GM19193 (cell line): ENCODE measurements around the gene EZR.

ENCODE experiments used
- POLR2A ChIP-seq: IDR thresholded peaks from 4 replicates; pipeline ENCODE4 v1.6.1; 2011; ENCODE audit not compliant: insufficient read depth, insufficient read length; ENCODE audit errors: extremely low read depth

EZR gene

DNA sequence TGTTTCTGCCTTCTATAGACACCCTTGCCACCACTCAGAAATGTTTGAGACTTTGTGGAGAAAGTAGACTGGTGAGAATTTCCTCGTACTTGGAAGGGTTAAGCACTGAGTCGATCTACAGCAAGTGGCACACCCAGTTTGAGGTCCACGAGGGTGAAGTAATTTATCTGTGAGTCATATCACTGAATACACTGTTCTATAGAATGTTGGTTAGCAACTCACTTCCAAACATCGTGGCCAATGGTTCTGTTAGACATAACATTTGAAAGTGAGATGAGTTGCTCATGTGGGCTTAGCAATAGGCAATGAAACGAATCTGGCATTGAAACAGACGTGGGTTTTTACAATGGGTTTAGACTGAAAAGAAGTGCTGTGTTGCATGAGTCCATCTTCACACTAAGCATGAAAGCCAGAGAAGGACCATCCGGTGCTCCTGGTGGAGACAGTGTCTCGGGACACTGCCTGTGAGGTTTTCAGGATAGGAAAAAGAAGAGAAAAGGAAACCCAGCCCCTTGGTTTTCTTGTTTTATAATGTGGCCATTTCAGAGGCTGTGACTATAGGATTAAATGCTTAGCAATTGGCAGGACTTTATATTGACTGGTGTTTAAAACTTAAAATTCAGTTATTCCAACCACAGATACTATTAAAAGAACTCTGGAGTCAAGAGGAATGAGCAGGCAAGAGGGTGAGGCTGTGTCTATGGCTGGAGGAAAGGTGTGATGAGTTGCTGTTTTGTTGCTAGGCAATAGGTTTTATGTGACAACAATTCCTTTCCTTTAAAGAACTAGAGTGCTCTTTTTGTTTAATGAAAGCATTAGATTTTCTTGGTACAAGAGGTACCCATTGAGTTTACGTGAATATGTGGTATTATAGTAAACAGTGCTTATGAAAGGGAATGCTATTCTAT is 31.0 kb upstream of the EZR start:
- TF ChIP-seq POLR2A: no peak

DNA sequence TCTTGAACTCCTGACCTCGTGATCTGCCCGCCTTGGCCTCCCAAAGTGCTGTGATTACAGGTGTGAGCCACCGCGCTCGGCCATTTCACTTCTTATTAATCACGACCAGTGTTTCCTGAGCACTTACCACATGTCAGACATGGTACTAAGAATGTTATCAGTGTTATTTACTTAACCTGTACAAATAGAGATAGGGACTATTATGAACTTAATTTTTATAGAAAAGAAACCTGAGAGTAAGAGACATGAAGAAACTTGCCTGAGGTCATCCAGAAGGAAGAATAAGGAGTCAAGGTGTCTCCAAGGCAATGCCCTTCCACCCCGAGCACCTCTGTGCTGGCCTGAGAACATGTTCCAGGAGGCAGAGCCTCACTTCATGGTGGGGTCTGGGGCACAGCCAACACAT is 29.3 kb upstream of the EZR start:
- no peak for TF ChIP-seq POLR2A

DNA sequence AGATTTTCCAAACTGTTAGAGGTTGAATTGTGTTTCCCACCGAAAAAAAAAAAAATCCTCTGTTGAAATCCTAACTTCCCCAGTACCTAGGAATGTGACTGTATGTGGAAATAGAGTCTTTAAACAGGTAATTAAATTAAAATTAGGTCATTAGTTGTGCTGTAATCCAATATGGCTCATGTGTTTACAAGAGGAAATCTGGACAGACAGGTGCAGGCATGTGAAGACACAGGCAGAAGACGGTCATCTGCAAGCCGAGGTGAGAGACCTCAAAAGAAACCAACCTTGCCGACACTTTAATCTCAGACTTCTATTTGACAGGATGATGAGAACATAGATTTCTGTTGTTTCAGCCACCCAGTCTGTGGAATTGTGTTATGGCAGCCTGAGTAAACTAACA is 28.6 kb upstream of the EZR start:
- no peak for TF ChIP-seq POLR2A

DNA sequence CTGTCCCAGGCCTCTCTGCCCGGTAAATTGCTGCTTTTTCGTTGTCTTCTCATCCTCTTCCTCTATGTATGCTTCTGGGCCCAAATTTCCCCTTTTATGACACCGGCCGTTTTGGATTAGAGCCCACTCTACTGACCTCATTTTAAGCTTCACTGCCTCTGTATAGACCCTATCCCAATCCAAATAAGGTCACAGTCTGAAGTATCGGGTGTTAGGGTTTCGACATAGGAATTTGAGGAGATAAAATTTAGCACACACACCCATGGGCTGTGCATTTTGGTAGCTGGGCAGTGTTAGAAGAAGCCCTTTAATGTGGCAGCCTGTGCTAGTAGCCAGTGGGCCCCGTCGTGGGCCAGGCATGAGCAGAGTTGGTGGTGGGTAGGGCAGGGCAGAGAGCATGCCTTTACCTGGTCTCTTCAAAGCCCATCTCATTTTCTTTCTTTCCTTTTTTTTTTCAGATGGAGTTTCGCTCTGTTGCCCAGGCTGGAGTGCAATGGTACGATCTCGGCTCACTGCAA is 27.9 kb upstream of the EZR start:
- TF ChIP-seq POLR2A: no peak

DNA sequence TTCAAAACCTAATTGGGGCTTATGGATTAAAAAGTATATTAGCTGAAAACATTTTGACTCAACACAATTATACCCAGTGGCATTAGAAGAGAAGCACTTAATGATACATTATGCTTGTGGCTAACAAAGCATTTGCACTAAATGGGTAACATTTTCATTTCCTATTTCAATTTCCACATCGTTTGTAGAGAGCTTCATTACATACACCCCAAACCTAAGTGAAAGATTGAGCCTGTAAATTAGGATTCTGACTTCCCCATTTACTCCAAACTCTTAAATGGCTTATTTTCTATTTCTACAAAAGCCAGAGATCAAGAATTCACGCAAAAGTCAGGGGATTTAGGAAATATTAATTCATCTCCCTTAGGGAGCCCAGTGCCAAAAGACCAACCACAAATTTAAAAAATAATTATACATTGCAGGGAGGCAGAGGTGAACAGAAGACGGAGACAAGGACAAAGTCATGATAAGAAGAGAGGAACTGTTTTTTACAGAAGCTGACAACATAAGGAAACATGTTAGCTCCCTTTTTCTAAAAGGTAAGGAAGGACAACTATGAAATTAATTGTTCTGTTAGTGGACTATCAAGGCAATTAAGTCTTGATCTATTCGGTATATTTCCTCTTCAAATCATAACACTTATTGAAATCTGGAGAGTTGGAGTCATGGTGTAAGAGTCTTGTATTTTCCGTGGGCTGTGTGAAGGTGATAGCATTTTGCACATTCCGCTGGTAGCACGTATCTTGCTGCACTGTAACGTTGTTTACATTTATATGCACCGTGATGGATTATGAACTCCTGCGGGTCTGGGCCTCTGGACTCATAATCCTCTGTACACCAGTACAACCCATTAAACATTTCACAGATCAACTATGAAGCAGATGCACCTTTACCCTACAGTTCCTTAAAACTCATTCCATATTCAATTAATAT is 24.8 kb upstream of the EZR start:
- TF ChIP-seq POLR2A: no peak

DNA sequence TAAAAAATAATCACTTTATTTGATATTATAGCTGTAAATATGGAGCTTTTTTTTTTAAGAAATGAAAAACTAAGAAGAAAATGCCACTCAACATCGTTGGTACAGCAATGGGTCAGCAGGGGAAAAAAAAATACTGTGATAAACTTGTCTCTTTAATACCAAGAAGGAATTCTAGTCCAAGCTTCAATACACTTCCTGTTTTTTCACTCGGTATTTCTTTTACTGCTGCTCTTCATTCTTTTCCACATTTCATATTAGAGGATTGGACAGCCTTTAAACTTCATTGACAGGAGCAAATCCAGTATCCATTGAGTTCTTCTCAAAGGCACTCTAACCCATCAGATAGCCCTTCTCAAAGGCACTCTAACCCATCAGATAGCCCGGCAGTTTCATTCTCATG is 22.2 kb upstream of the EZR start:
- TF ChIP-seq POLR2A: no peak

DNA sequence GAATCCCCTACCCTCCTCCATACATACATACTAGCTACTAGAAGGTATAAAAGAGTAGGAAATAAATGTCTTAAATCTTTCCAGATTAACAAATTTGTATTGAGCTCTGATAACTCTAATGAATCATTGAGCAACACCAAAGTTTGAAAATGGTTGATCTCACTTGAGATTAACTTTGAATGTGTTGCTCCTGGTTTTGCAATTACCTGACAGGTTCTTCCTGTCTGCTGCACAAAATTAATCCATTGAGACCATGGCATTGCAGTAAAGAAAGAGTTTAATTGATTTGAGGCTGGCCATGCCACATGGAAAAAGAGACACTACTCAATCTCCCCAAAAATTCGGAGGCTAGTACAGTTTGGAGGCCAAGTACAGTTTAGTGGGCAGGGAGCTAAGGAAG is 21.3 kb upstream of the EZR start:
- TF ChIP-seq POLR2A: no peak

DNA sequence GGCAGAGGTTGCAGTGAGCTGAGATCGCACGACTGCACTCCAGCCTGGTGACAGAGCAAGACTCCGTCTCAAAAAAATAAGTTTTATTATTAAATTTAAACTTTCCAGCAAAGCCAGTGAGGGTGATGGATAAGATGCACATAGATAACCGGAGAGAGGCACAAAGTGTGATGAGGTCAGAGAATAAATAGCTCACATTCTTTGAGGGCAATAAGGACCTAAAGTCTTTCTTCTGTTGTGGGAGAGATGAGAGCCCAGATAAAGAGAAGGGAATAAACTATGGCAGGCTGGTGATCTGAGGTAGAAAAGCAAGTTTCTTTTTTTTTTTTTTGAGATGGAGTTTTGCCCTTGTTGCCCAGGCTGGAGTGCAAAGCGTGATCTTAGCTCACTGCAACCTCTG is 20.6 kb upstream of the EZR start:
- no peak for TF ChIP-seq POLR2A

DNA sequence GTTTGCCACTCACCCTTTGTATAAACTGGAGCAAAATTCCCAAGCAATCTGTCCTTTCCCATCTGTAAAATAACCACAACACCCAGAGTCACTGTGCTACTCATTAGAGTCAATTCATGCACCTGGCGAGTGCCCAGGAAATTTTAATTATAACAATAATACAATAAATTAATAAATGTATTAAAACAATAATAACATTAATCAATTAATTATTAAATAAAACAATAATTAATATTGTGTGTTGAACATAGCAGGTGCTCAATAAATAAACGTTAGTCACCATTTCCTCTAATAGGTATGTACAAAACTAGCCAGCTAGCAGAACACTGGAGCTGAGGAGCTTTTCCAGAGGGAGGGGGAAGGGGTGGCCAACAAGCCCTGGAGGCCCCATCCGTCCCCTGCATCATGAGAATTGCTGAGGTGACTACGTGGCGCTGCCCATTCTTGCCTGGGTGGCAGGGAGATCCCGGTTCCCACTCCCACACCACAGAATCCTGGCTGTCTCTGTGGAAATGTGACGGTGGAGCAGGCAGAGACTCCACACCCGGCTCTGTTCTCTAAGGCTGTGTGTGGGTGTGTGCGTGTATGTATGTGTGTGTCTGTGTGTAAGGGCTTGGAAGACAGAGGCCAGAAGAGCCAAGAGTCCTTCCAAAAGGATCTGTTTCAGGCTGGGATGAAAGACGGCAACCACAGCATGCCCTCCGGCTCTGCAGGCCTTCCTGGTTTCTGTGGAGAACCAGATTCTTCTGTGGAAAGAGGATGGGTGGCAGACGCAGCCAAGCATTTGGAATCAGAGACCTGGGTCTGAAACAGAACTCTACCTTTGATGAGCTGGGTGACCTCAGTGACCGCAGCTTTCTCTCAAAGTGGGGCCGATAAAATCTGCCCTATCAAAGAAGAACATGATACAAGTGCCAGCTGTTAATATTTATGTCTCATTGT is 18.8 kb upstream of the EZR start:
- no peak for TF ChIP-seq POLR2A

DNA sequence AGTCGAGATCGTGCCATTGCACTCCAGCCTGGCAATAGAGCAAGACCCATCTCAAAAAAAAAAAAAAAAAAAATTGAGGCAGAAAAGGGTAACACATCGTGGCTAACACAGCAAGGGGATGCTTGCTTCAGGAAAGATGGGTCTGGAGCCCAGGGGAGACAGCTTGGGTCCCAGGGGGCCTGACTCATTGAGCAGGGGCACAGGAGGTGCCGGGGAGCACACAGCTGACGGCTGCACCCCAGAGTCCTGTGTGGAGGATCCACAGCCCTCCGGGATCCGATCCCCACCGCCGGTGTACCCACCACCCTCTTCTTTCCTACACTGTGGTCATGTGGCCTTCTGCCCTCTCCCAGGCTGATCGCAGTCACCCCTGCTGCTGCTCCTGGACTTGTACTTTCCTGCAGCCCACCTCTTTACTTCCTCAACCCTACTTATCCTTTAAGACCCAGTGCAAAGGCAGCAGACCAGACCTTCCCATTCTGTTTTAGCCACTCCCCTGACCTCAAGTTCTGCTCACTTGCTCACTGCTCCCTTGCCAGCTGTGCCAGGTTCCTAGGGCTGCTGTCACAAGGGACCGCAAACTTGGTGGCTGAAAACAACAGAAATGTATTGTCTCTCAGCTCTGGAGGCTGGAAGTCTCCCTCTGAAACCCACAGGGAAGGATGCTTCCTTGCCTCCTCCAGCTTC is 17.6 kb upstream of the EZR start:
- no peak for TF ChIP-seq POLR2A

DNA sequence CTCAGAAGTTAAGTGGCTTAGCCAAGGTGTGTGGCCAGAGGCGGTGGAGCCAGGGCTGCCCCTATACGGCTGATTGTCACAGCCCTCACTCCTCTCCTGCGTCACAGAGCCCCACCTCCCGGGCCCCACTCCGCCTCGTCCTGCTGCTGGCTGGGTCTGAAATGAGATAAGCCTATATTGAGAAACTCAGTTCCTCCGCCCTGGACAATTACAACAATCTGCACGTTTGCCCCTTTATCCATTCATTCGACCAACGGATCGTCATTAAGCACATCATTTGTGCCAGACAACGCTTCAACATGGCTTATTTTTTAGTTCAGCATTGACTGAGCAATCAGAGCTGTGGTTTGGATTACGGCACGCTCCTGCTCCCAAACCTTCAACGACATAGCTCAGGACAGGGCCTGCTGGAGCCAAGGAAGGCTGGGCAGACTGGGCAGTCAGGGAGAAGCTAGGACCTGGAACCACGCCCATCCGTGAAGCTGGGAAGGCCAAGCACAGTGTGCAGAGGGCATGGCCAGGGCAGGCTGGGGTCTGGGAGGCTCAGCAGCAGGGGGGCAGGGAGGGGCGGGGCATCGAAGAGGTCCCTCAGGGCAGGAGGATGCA is 16.6 kb upstream of the EZR start:
- TF ChIP-seq POLR2A: no peak

DNA sequence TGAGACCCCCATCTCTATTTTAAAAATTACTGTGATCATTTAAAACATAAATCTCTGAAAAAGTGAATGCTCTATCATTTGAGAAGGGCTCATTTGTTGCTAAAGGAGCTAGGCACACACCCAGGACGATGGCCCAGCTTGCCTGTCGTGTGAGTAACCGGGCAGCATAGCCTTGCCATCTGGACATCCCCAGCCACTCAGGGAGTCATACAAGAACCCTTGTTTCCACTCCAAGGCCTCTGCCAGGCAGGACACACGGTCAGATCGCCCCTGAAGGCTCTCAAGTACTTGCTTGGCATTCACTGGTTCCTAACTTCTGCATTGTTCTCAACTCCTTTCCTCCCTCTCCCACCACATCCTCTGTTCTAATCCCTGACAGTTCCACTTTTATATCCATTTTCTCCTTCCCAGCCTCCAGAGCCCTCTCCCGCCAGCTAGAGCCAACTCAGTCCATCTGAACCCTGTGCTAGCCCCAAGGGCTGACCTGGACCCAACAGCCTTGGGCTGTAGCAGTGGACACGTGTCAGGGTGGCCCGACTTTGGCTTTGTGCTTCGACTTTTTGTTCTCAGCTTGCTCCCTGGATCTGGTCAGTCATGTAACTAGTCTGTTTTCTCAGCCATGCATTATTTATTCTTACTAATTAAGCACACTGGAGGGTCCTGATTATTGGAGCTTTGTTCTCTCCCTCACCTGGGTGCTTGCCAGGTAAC is 15.7 kb upstream of the EZR start:
- TF ChIP-seq POLR2A: no peak

DNA sequence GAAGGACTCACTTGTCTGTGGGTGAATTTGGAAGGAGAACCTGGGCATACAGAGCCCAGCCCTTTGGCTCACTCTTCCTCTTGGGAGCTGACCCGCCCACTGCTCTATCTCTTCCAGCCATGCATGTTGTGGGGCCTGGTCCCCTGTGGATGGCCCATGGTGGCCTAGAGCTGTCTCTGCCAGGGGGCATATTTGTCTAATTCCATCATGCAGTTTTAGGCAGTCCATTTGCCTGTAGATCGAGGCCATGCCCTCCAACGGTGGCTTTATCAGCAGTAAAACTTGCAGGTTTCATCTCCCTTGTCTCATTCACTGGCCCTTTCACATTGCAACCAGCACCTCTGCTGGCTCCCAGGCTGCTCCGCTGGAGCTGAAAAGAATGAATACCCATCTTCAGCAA is 12.9 kb upstream of the EZR start:
- no peak for TF ChIP-seq POLR2A
